Germinal center (tissue), 1 donor: ENCODE measurements around the gene SUGP2.
"Not testable (repeated sequence)": the region's sequence is repeated elsewhere in the genome, so short reads cannot be mapped to it uniquely, and the experiment has no call there.

Experiments used
- DNase-seq: peaks from one replicate; pipeline ENCODE4 v3.0.0; 2012; ENCODE audit warnings: mixed read lengths, low spot score

SUGP2 gene

GRCh38 chr19:19031891-19032290 is 1.4 kb downstream of the SUGP2 start:
- no peak for DNase-seq

- DNase-seq, result no peak
Observed at GRCh38 chr19:19028526-19028925, 4.8 kb downstream of the SUGP2 start.

- no peak for DNase-seq
Observed at GRCh38 chr19:19027228-19027627, 6.1 kb downstream of the SUGP2 start.

GRCh38 chr19:19026299-19026971 is 6.9 kb downstream of the SUGP2 start:
- no peak for DNase-seq

GRCh38 chr19:19025861-19026260 is 7.5 kb downstream of the SUGP2 start:
- DNase-seq, result no peak

- not testable (repeated sequence) for DNase-seq
Observed at GRCh38 chr19:19023376-19023775, 9.9 kb downstream of the SUGP2 start.

GRCh38 chr19:19022380-19022961 is 10.8 kb downstream of the SUGP2 start:
- no peak for DNase-seq

GRCh38 chr19:19021115-19021514 is 12.2 kb downstream of the SUGP2 start:
- DNase-seq, result no peak

- DNase-seq, result no peak
Observed at GRCh38 chr19:19010551-19010950, 22.8 kb downstream of the SUGP2 start.

- DNase-seq, result no peak
Observed at GRCh38 chr19:19009951-19010350, 23.4 kb downstream of the SUGP2 start.

GRCh38 chr19:19006213-19006612 is 27.1 kb downstream of the SUGP2 start:
- no peak for DNase-seq

GRCh38 chr19:19004144-19004543 is 29.2 kb downstream of the SUGP2 start:
- DNase-seq, result no peak

GRCh38 chr19:18999896-19000620 is 33.3 kb downstream of the SUGP2 start:
- DNase-seq, result no peak

GRCh38 chr19:18999016-18999758 is 34.1 kb downstream of the SUGP2 start:
- DNase-seq, result no peak

GRCh38 chr19:18998276-18998675 is 35.0 kb downstream of the SUGP2 start:
- no peak for DNase-seq

- DNase-seq, result no peak
Observed at GRCh38 chr19:18996796-18997394, 36.4 kb downstream of the SUGP2 start.

GRCh38 chr19:18996351-18996750 is 37.0 kb downstream of the SUGP2 start:
- no peak for DNase-seq

GRCh38 chr19:18995804-18996241 is 37.5 kb downstream of the SUGP2 start:
- peak; percentile 78 for DNase-seq

- no peak for DNase-seq
Observed at GRCh38 chr19:18993115-18993514, 40.2 kb downstream of the SUGP2 start.

GRCh38 chr19:18992696-18993095 is 40.6 kb downstream of the SUGP2 start:
- DNase-seq, result no peak

- no peak for DNase-seq
Observed at GRCh38 chr19:18991468-18991867, 41.8 kb downstream of the SUGP2 start.

GRCh38 chr19:18991006-18991405 is 42.3 kb downstream of the SUGP2 start:
- DNase-seq, result no peak
